ENCODE measurements around the gene ARL17B.
"Not testable (repeated sequence)": the region's sequence is repeated elsewhere in the genome, so short reads cannot be mapped to it uniquely, and the experiment has no call there.

ARL17B gene

GRCh38 chr17:46361755-46362154, at the start of gene ARL17B:
Gene ARL17B, minus strand, starts transcription at chr17:46361766. Its CDS starts 3,369 bp downstream, at chr17:46358397.
- not testable (repeated sequence) for DNase-seq (ENCODE audit: low read depth)

- DNase-seq (ENCODE audit: low read depth), result not testable (repeated sequence)
These were observed 48.3 kb upstream of the ARL17B start for GRCh38 chr17:46409864-46410263.

- DNase-seq (ENCODE audit: low read depth), result not testable (repeated sequence)
These were observed 45.6 kb upstream of the ARL17B start for GRCh38 chr17:46407155-46407554.

- DNase-seq (ENCODE audit: low read depth), result not testable (repeated sequence)
These were observed 39.6 kb upstream of the ARL17B start for GRCh38 chr17:46401033-46401787.

GRCh38 chr17:46400543-46400942, 39.0 kb upstream of the ARL17B start:
- DNase-seq (ENCODE audit: low read depth), result not testable (repeated sequence)

GRCh38 chr17:46399993-46400392, 38.4 kb upstream of the ARL17B start:
- not testable (repeated sequence) for DNase-seq (ENCODE audit: low read depth)

GRCh38 chr17:46396292-46396691, 34.7 kb upstream of the ARL17B start:
- DNase-seq (ENCODE audit: low read depth), result not testable (repeated sequence)

- not testable (repeated sequence) for DNase-seq (ENCODE audit: low read depth)
These were observed 32.1 kb upstream of the ARL17B start for GRCh38 chr17:46393702-46394101.

- DNase-seq (ENCODE audit: low read depth), result not testable (repeated sequence)
These were observed 23.9 kb upstream of the ARL17B start for GRCh38 chr17:46385491-46385890.

GRCh38 chr17:46383118-46383517, 21.6 kb upstream of the ARL17B start:
- not testable (repeated sequence) for DNase-seq (ENCODE audit: low read depth)

- DNase-seq (ENCODE audit: low read depth), result not testable (repeated sequence)
These were observed 11.9 kb upstream of the ARL17B start for GRCh38 chr17:46373418-46373817.

- not testable (repeated sequence) for DNase-seq (ENCODE audit: low read depth)
These were observed 11.0 kb upstream of the ARL17B start for GRCh38 chr17:46372236-46373229.

GRCh38 chr17:46367520-46367919, 6.0 kb upstream of the ARL17B start:
- not testable (repeated sequence) for DNase-seq (ENCODE audit: low read depth)

GRCh38 chr17:46361145-46361735, 326 bp downstream of the ARL17B start:
- DNase-seq (ENCODE audit: low read depth), result not testable (repeated sequence)

GRCh38 chr17:46353856-46354255, 7.7 kb downstream of the ARL17B start:
- DNase-seq (ENCODE audit: low read depth), result not testable (repeated sequence)

- DNase-seq (ENCODE audit: low read depth), result not testable (repeated sequence)
These were observed 12.5 kb downstream of the ARL17B start for GRCh38 chr17:46349060-46349459.

GRCh38 chr17:46348345-46348744, 13.2 kb downstream of the ARL17B start:
- DNase-seq (ENCODE audit: low read depth), result not testable (repeated sequence)

GRCh38 chr17:46342131-46342530, 19.4 kb downstream of the ARL17B start:
- DNase-seq (ENCODE audit: low read depth), result not testable (repeated sequence)

- not testable (repeated sequence) for DNase-seq (ENCODE audit: low read depth)
These were observed 20.3 kb downstream of the ARL17B start for GRCh38 chr17:46341220-46341619.

- DNase-seq (ENCODE audit: low read depth), result not testable (repeated sequence)
These were observed 66.7 kb downstream of the ARL17B start, which contains the start of gene LRRC37A for GRCh38 chr17:46294831-46295230. Gene LRRC37A, plus strand, starts transcription at chr17:46295131. Its CDS starts 3 bp downstream, at chr17:46295134.

GRCh38 chr17:46291618-46292017, 69.9 kb downstream of the ARL17B start:
- not testable (repeated sequence) for DNase-seq (ENCODE audit: low read depth)

All from fibroblast of gingiva (primary cell).